ENCODE results near the gene EPHB1.

DNA sequence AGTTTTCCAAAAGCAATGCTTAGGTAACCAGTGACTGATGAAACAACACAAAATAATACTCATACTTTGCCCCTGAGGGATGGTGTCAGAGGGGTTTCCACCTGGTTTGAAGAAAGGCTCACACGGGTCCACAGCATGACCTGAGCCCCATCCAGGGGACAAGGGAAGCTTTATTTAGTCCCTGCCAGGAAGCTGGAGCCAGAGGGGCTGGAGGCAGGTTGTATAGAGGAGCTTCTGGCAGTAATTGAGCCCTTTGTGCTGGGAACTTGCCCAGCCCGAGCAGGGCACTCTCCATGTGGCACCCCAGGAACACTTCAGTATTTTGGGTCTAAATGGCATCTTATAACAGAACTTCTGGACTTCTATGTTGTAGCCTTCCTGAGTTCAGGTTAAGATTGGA, 39.2 kb upstream of the EPHB1 start:
- TF ChIP-seq, protein P1, sequence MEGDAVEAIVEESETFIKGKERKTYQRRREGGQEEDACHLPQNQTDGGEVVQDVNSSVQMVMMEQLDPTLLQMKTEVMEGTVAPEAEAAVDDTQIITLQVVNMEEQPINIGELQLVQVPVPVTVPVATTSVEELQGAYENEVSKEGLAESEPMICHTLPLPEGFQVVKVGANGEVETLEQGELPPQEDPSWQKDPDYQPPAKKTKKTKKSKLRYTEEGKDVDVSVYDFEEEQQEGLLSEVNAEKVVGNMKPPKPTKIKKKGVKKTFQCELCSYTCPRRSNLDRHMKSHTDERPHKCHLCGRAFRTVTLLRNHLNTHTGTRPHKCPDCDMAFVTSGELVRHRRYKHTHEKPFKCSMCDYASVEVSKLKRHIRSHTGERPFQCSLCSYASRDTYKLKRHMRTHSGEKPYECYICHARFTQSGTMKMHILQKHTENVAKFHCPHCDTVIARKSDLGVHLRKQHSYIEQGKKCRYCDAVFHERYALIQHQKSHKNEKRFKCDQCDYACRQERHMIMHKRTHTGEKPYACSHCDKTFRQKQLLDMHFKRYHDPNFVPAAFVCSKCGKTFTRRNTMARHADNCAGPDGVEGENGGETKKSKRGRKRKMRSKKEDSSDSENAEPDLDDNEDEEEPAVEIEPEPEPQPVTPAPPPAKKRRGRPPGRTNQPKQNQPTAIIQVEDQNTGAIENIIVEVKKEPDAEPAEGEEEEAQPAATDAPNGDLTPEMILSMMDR (conservative IDR thresholded peaks at IDR 0.05; ENCODE audit: low read depth, low read length), result no peak
- no peak for TF ChIP-seq EZH2 (IDR thresholded peaks at IDR 0.05; ENCODE audit: borderline replicate concordance, low read depth, low read length, poor library complexity, severe bottlenecking)

Data from A673 (cell line).